Hepatocyte (in vitro differentiated cells): ENCODE results near the gene PTPRD. TPM values are rescaled to one million over a fixed set of nuclear protein-coding genes. Genes with fewer than 3 reads are reported as not detected.
A peak's percentile ranks its signal among the peaks of the same experiment; 100 is the strongest.

Experiments used
- DNase-seq: peaks from one replicate; pipeline ENCODE4 v3.0.0-alpha.2; 2016; ENCODE audit warnings: low spot score
- H2AFZ ChIP-seq: fragments of 200-600 bp; sonication (generic); 2 replicates; pipeline ENCODE4 v1.6.0; 2016; ENCODE audit warnings: antibody characterized with exemption, mild to moderate bottlenecking
- H3K27ac ChIP-seq: fragments of 200-600 bp; sonication (generic); 2 replicates; pipeline ENCODE4 v1.5.1; 2016; ENCODE audit warnings: mild to moderate bottlenecking
- H3K27me3 ChIP-seq: fragments of 200-600 bp; sonication (generic); 2 replicates; pipeline ENCODE4 v1.6.1; 2016
- H3K36me3 ChIP-seq: fragments of 200-600 bp; sonication (generic); replicated peaks from 2 replicates; pipeline ENCODE4 v1.5.1; 2016; ENCODE audit warnings: low read depth; ENCODE audit not compliant: insufficient read depth
- H3K4me1 ChIP-seq: fragments of 200-600 bp; sonication (generic); 2 replicates; pipeline ENCODE4 v1.5.1; 2016; ENCODE audit warnings: mild to moderate bottlenecking, moderate library complexity; ENCODE audit not compliant: insufficient read depth
- H3K4me2 ChIP-seq: fragments of 200-600 bp; sonication (generic); 2 replicates; pipeline ENCODE4 v1.6.0; 2016
- H3K4me3 ChIP-seq: fragments of 200-600 bp; sonication (generic); 2 replicates; pipeline ENCODE4 v1.5.1; 2016; ENCODE audit warnings: mild to moderate bottlenecking
- H3K79me2 ChIP-seq: fragments of 200-600 bp; sonication (generic); 2 replicates; pipeline ENCODE4 v1.6.0; 2017; ENCODE audit warnings: mild to moderate bottlenecking
- H3K9me2 ChIP-seq: fragments of 200-600 bp; sonication (generic); replicated peaks from 2 replicates; pipeline ENCODE4 v1.6.0; 2017; ENCODE audit warnings: mild to moderate bottlenecking; ENCODE audit not compliant: insufficient read depth
- H3K9me3 ChIP-seq: fragments of 200-600 bp; sonication (generic); 2 replicates; pipeline ENCODE4 v1.5.1; 2016; ENCODE audit warnings: low read depth, mild to moderate bottlenecking
- H4K20me1 ChIP-seq: fragments of 200-600 bp; sonication (generic); 2 replicates; pipeline ENCODE4 v1.6.0; 2016; ENCODE audit warnings: mild to moderate bottlenecking; ENCODE audit not compliant: insufficient read depth, poor library complexity, severe bottlenecking
- CTCF ChIP-seq: fragments of 200-600 bp; sonication (generic); IDR thresholded peaks from 2 replicates; pipeline ENCODE4 v1.5.1; 2016; ENCODE audit warnings: antibody characterized with exemption, mild to moderate bottlenecking; ENCODE audit not compliant: poor library complexity
- EZH2 ChIP-seq: fragments of 200-600 bp; sonication (generic); IDR thresholded peaks from 2 replicates; pipeline ENCODE4 v1.6.1; 2016; ENCODE audit warnings: antibody characterized with exemption, mild to moderate bottlenecking, borderline replicate concordance
- EZH2phosphoT487 ChIP-seq: fragments of 200-600 bp; sonication (generic); IDR thresholded peaks from one replicate; pipeline ENCODE4 v1.6.1; 2018; ENCODE audit warnings: antibody characterized with exemption, mild to moderate bottlenecking, low read depth, moderate library complexity; ENCODE audit not compliant: unreplicated experiment, severe bottlenecking
- WGBS: methylation state at CpG from one replicate; pipeline ENCODE4 v1.1.6; 2016; ENCODE audit warnings: low lambda C conversion rate; ENCODE audit errors: missing lambda C conversion rate; 5-methylcytosine and 5-hydroxymethylcytosine counted together
- polyA plus RNA-seq: library from polyadenylated mRNA; unstranded; fragments of >200 nt; fragmentation: Nextera tagmentation; extraction: Ambion mirVana; gene quantifications from 2 replicates; pipeline ENCODE4 v1.2.1, GENCODE V29; 2016
- total RNA-seq: library from RNA; depleted of rRNA; stranded (reverse); fragments of >200 nt; gene quantifications from 2 replicates; pipeline ENCODE4 v1.2.3, GENCODE V29; 2014

Gene PTPRD
- total and polyA plus RNA-seq, 2 experiments from 2014 or later, result 6.5 to 77.6 TPM

GRCh38 chr9:9389904-9390303 lies 1222.9 kb downstream of the PTPRD start:
- H3K79me2 ChIP-seq, result no peaks in the 10 kb centered on the region
- TF ChIP-seq CTCF (no peak), EZH2 (no peak), EZH2phosphoT487 (no peak)
- H3K9me3 ChIP-seq, result no peaks in the 10 kb centered on the region
- H3K36me3 ChIP-seq, result no peaks in the 10 kb centered on the region
- no peaks in the 10 kb centered on the region for H3K9me2 ChIP-seq
- WGBS, result 68% methylated on average over 3 of the region's 3 CpGs
- peak overlapping the region; percentile 39 for H3K27ac ChIP-seq
- H3K4me2 ChIP-seq, result no peak overlapping the region
- no peak overlapping the region for H2AFZ ChIP-seq
- no peaks in the 10 kb centered on the region for H3K27me3 ChIP-seq
- peak; percentile 31 for DNase-seq
- H3K4me1 ChIP-seq, result no peaks in the 10 kb centered on the region
- no peak overlapping the region for H3K4me3 ChIP-seq
- H4K20me1 ChIP-seq, result no peaks in the 10 kb centered on the region

- H3K79me2 ChIP-seq, result no peaks in the 10 kb centered on the region
- no peaks in the 10 kb centered on the region for H4K20me1 ChIP-seq
- WGBS, result 69% methylated on average over 3 of the region's 3 CpGs
- H3K4me3 ChIP-seq, result no peak overlapping the region
- no peaks in the 10 kb centered on the region for H3K36me3 ChIP-seq
- no peaks in the 10 kb centered on the region for H3K4me1 ChIP-seq
- H3K9me3 ChIP-seq, result no peaks in the 10 kb centered on the region
- H3K27ac ChIP-seq, result no peak overlapping the region
- H2AFZ ChIP-seq, result no peak overlapping the region
- TF ChIP-seq EZH2phosphoT487 (no peak), CTCF (no peak), EZH2 (no peak)
- no peak for DNase-seq
- no peak overlapping the region for H3K4me2 ChIP-seq
- H3K27me3 ChIP-seq, result no peaks in the 10 kb centered on the region
- H3K9me2 ChIP-seq, result no peaks in the 10 kb centered on the region
Observed at GRCh38 chr9:9387511-9388115, 1225.2 kb downstream of the PTPRD start.

- H3K9me2 ChIP-seq, result no peaks in the 10 kb centered on the region
- H2AFZ ChIP-seq, result no peak overlapping the region
- no peaks in the 10 kb centered on the region for H3K27me3 ChIP-seq
- no peak overlapping the region for H3K27ac ChIP-seq
- no peaks in the 10 kb centered on the region for H3K9me3 ChIP-seq
- WGBS, result 74% methylated on average over 2 of the region's 2 CpGs
- H4K20me1 ChIP-seq, result no peaks in the 10 kb centered on the region
- DNase-seq, result no peak
- H3K4me2 ChIP-seq, result no peak overlapping the region
- no peak overlapping the region for H3K4me3 ChIP-seq
- H3K36me3 ChIP-seq, result no peaks in the 10 kb centered on the region
- H3K79me2 ChIP-seq, result no peaks in the 10 kb centered on the region
- no peaks in the 10 kb centered on the region for H3K4me1 ChIP-seq
- TF ChIP-seq CTCF (no peak), EZH2phosphoT487 (no peak), EZH2 (no peak)
Observed at GRCh38 chr9:9362332-9362731, 1250.5 kb downstream of the PTPRD start.
